Left hindlimb (tissue), 1 donor: Measurements from ENCODE around the gene HELZ2.

Experiments
- DNase-seq: peaks from one replicate; pipeline ENCODE4 v3.0.0-alpha.2; 2018

Gene HELZ2

GRCh38 chr20:63596423-63596822 is 22.4 kb upstream of the HELZ2 start:
- DNase-seq = no peak

GRCh38 chr20:63595416-63596127 is 21.5 kb upstream of the HELZ2 start:
- no peak for DNase-seq

- no peak for DNase-seq
Measured at GRCh38 chr20:63594043-63594561, 20.1 kb upstream of the HELZ2 start.

- DNase-seq = no peak
Measured at GRCh38 chr20:63592661-63593060, 18.6 kb upstream of the HELZ2 start.

- DNase-seq = no peak
Measured at GRCh38 chr20:63591786-63592355, 17.8 kb upstream of the HELZ2 start.

- DNase-seq = no peak
Measured at GRCh38 chr20:63591147-63591533, 17.1 kb upstream of the HELZ2 start.

- no peak for DNase-seq
Measured at GRCh38 chr20:63590218-63591146, 16.4 kb upstream of the HELZ2 start.

GRCh38 chr20:63589261-63590217 is 15.5 kb upstream of the HELZ2 start:
- peak; percentile 50 for DNase-seq

- DNase-seq = no peak
Measured at GRCh38 chr20:63588641-63589041, 14.6 kb upstream of the HELZ2 start.

- no peak for DNase-seq
Measured at GRCh38 chr20:63587776-63588591, 13.9 kb upstream of the HELZ2 start.

GRCh38 chr20:63587256-63587655 is 13.2 kb upstream of the HELZ2 start:
- DNase-seq = no peak

- no peak for DNase-seq
Measured at GRCh38 chr20:63586797-63587196, 12.8 kb upstream of the HELZ2 start.

GRCh38 chr20:63585616-63586565 is 11.9 kb upstream of the HELZ2 start:
- no peak for DNase-seq

GRCh38 chr20:63582382-63583063 is 8.5 kb upstream of the HELZ2 start:
- no peak for DNase-seq

- no peak for DNase-seq
Measured at GRCh38 chr20:63580796-63581461, 6.9 kb upstream of the HELZ2 start.

- DNase-seq = no peak
Measured at GRCh38 chr20:63579017-63579694, 5.1 kb upstream of the HELZ2 start.

GRCh38 chr20:63578224-63579016 is 4.4 kb upstream of the HELZ2 start:
- DNase-seq = no peak
